HG03066 (cell line): ENCODE measurements around the gene RIPK1.

ENCODE experiments used
- ATAC-seq: cut with Tn5 transposase; IDR thresholded peaks from one replicate; pipeline ENCODE4 v1.9.1; 2021; ENCODE audit warnings: low read depth; ENCODE audit not compliant: unreplicated experiment

The RIPK1 gene

GRCh38 chr6:3159805-3160781, 91.8 kb downstream of the RIPK1 start:
- ATAC-seq: no peak

GRCh38 chr6:3162067-3162497, 93.8 kb downstream of the RIPK1 start:
- ATAC-seq: no peak

- peak; percentile 63 for ATAC-seq
These were observed 94.4 kb downstream of the RIPK1 start for GRCh38 chr6:3162565-3163247.

GRCh38 chr6:3163248-3163594, 94.9 kb downstream of the RIPK1 start:
- peak; percentile 17 for ATAC-seq

GRCh38 chr6:3164388-3164787, 96.1 kb downstream of the RIPK1 start:
- no peak for ATAC-seq
